HG03095 (cell line): Measurements from ENCODE around the gene KREMEN2.

Experiments used
- ATAC-seq: cut with Tn5 transposase; IDR thresholded peaks from one replicate; pipeline ENCODE4 v1.9.1; 2021; ENCODE audit warnings: moderate library complexity; ENCODE audit not compliant: unreplicated experiment

Gene KREMEN2

DNA sequence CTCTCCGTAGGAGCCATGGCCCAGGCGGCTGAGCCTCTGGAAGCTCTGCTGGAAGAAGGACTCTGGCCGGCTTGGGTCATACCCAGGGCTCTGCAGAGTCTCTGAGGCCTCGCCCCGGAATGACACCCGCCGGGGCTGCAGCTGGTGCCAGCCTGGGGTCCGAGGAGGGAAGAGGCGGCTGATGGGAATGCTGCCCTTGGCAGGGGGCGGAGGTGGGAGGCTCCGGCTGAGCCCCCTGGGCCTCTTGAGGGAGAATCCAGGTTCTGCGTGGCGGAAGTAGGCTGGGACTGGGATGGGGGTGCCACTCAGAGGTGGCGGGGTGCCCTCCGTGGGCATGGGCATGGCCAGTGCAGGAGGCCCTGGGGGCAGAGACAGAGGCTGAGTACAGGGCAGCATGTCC, 12.6 kb downstream of the KREMEN2 start:
- no peak for ATAC-seq

DNA sequence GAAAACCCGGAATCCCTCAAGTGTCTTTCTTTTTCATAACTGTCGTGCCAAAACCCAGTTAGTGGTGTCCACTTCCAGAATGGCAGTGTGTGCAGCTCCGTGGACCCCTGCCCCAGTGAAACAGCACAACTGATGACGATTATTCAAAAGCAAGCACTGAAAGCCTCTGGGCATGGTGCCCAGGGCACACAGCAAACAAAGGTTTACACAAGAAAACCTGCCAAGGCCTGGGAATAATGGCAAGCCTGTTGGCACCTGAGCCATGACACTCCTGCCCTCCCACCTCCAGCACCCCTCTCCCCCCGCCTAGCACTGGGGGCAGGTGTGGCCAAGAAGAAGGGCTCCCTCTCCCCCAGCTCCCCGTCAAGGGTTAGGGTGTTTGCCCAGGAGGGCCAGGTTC, 13.4 kb downstream of the KREMEN2 start:
- no peak for ATAC-seq

DNA sequence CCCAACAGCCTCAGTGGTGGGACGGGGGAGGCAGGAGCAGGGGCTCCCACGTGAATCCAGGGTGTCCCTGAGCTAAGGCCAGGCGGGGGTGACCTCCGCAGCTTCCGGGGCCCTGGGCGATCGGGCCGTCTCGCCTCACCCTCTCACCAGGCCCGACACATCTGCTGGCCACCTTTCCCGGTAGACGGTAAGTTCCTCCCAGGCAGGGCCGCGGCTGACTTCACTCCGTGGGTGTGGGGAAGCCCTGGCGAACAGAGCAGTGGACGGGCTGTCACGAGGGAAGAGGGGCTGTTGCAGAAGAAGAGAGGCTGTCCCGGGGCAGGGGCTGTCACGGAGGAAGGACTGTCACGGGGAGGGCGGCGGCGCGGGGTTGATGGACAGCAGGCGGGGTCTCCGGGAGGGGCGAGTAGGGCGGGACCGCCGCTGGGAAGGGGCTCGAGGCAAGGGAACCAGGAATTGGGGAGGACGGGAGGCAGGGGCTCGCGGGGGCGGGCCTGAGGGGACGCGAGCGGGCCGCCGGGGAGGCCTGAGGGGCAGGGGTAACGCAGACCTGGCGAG, 15.7 kb downstream of the KREMEN2 start:
- no peak for ATAC-seq

DNA sequence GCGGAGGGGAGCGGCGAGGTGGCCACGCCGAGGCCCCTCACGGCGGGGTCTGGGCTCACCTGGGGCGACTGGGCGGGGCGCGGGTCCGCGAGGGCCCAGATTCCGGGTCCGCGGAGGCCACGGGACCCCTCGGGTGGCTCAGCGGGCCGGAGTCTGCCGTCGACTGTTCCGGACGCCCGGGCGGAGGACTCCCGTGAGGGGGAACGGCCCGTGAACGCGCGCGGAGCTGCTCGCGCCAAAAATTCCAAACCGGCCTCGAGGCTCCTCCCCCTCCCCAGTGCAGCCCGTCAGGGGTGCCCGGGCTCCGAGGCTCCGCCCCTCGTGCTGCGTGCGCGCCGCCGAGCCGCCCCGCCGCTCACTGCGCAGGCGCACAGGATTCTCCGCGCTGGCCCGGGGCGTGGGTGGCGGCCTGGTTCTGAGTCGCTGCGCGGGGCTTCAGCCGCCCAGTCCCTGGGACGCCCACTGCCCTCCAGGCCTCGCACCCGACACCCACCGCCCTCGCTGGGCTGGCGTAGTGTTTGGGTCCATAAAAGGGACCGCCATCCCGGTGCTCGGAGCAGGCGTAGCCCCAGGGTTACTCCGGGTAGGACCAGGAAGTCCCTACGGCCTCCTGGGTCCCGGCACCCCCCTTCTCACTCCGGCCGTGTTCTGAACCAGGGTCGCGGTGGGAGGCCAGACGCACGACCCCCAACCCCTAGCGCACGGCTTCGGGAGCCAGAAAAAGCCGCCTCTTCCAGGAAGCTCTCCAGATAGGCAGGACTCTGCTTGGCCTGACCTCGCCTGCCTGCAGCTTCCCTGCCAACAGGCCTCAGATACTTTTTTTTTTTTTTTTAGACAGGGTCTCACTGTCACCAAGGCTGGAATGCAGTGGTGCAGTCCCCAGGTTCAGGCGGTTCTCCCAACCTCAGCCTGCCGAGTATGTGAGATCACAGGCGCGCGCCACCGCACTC, 16.4 kb downstream of the KREMEN2 start, which contains the start of gene PKMYT1:
Gene PKMYT1, minus strand, starts transcription at position 220 of the 950 bp plus-strand sequence. CDS start 789 bp downstream, outside the sequence.
- ATAC-seq = peak; percentile 52

DNA sequence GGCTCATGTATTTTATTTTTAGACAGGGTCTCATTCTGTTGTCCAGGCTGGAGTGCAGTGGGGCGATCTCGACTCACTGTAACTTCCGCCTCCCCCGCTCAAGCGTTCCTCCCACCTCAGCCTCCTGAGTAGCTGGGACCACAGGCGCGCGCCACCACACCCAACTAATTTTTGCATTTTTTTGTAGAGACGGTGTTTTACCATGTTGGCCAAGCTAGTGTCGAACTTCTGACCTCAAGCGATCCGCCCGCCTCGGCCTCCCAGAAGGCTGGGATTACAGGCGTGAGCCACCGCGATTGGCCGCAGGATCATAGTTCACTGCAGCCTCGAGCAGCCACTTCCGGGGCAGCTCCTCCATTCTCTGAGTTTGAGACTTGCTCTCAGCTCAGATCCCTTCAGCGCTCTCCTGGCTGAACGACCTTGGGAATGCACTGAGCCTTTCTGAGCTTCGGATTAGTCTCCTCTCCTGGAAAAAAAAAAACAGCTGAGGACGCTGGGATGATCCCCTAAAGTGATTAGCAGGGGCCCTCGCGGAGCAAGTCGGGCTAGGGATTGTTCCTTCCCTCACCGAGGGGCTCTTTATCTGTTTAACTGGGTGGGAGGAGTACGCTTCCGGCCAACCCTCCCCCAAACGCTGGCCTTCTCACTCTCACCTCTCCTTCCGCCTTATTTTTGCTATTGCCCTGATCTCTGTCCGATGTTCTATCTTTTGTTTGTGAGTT, 17.3 kb downstream of the KREMEN2 start:
- ATAC-seq = no peak

DNA sequence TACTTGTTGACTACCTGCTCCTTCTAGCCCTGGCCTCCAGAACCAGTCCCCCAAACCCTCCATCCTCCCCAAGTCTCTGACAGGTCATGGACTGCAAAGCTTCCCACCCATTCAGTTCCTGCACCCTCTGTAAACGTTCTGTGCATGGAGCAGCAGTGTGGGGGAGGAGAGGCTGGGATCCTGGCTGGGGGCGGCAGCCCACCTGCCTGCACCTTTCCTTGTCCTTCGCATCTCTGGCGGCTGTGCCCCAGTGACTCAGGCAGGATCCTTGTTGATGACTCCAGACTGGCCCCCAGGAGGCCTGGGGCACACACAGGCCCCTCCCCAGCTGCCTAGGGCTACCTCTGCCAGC, 17.8 kb downstream of the KREMEN2 start:
- no peak for ATAC-seq

DNA sequence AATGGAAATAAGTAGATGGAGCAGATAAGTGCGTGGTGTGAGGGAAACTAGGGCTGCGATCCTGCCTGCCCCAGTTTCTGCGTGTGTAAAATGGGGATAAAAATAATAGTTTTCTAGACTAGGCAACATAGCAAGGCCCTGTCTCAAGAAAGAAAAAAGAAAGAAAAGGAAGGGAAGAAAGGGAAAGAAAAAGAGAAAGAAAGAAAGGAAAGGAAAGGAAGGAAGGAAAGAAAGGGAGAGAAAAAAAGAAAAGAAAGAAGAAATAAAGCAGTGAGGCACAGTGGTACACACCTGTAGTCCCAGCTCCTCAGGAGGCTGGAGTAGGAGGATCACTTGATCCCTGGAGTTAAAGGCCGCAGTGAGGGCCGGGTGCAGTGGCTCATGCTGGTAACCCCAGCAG, 18.3 kb downstream of the KREMEN2 start:
- no peak for ATAC-seq

DNA sequence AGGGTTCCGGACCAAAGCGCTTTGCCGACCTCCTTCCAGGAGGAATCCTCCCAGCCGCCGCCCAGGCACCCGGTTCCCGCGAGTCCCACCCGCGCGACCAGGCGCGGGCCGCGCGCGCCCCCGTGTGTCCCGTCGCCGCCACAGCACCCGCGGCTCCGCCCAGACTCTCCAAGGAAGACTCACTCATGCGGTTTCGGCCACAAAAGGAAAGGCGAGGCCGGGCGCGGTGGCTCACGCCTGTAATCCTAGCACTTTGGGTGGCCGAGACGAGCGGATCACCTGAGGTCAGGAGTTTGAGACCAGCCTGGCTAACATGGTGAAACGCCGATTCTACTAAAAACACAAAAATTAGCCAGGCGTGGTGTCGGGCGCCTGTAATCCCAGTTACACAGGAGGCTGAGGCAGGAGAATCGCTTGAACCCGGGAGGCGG, 19.6 kb downstream of the KREMEN2 start:
- ATAC-seq = no peak

DNA sequence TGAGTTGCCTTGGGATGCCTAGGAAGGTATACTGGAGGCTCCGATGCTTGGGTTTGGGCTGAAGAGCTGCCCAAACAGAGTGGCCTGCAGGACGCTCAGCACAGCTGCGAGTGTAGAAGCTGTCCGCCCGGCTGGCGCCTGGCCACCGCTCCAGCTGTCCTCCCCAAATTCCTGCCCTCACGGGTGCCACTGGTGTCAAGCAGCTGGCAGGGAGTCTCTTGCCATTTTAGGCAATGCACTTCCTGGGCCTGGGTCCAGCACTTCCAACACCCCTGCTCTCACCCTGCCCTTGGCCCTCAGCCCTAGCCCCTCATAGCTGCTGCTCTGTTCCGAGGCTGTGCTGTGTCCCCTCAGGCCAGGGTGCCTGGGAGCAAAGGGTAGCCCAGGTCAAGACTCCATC, 21.4 kb downstream of the KREMEN2 start:
- no peak for ATAC-seq

DNA sequence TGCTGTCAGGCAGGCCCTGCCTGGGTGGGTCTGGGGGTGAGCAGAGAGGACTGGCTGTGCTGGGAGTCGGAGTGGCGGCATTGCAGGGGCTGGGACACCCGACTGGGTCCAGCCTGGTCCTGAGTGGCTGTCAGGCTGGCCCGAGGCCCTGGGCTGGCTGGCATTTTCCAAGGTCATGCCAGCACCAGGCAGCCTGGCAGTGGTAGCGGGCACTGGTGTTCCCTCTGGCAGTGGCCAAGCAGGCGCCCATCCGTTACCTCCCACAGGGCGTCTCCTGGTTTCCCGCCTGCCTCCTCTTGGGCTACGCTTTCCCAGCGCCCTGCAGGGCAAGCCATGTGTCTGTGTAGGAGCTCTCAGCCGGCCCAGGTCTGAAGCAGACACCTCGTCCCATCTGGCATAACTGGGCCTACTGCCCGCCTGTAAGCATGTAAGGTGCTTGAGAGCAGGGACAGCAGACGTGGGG, 21.8 kb downstream of the KREMEN2 start:
- ATAC-seq = no peak

DNA sequence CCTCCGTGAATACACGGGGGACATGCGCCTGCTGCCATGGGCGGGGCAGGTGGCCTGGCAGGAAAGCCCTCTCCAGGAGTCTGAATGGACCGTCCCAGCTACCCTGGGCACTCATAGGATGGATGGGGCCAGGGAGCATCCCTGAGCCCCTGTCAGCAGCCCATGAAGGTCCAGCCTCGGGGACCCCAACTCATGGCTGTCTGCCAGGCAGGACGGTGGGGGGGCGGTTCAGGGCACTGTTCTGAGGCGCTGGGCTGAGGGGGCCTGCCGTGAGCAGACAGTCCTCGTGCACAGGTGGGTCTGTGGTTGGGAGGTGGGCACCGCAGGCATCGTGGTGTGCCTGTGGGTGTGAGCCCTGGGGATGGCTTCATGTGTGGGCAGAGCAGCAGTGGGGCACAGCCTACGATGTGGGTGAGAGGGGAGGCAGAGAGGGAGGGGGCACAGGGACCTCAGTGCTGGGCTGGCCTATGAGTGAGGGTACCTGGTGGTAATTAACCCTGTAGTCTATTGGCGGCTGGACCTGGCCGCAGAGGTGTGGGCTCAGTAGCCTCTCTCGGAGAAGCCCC, 22.6 kb downstream of the KREMEN2 start:
- no peak for ATAC-seq

DNA sequence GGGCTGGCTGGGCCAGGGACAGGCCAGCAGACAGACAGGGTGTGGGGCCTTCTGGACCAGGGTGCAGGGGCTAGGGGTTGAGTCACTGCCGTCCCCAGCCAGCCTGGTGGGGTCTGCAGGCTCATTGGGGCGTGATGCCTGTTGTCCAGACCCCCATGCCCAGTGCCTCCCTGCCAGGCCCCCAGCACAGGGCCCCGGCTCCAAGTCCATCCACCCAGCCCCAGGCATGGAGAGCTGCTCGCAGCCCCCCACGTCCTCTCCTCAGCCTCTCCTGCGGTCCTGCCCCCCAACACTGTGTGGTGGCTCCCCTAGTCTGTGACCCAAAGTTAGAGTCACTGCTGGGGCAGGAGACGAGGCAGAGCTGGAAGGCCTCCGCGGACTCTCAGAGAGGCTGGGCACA, 23.2 kb downstream of the KREMEN2 start:
- ATAC-seq = no peak

DNA sequence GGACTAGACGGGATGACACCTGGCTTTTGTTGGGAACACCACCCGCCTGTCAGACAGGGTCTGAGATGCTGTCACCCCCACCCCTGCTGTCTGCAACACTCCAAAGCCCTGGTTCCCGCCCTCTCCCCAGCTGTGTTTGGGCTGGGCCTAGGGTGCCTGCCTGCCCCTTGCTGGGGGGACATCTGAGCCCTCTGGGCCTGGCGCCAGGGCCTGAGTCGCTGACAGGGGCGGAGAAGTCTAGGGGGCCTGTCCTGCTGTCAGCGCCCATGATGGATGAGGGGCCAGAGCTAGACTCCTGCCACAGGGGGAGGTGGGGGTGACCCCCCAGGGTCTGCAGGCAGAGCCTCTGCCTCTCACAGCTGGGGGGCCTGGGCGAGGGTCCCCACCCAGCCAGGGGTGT, 23.8 kb downstream of the KREMEN2 start:
- ATAC-seq = no peak

DNA sequence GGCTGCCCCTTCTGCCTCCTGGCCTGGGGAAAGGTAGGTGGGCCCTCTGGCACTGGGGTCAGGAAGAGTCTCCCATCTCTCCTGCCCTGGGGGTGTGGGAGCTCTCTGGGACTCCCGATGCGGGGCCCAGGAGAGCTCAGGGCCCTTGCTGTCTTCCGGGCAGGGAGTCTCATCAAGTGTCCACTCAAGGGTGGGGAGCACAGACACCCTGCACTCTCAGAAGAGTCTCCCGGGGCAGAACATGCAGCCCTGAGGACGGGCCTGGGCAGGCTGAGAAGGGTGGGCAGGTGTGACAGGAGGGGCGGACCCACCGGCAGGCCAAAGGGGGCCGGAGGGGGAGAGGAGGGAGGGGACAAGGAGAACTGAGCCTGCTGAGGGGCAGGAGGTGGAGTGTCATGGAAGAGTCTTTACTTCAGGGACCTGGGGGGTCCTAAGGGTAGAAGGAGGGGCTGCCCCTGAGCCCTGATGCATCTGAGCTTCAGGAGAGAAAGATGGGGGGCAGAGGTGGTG, 24.6 kb downstream of the KREMEN2 start:
- ATAC-seq = no peak

DNA sequence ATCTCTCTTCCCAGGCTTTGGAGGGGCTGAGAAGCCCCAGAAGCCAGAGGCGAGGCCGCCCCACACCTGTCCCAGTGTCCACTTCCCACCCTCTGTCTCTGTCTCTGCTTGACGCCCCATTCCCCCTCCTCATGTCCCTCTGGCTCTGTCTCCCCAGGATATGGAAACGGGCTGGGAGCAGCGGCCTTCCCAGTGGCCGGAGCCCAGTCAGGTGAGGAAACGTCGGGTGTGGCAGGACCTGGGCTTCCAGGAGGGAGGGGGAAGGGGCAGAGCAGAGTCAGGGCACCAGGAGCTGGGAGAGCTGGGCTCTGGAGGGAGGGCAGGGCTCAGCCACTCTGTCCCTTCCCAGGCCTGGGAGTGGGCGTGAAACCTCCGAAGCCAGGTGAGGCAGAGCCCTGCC, 26.8 kb downstream of the KREMEN2 start:
- ATAC-seq = no peak

DNA sequence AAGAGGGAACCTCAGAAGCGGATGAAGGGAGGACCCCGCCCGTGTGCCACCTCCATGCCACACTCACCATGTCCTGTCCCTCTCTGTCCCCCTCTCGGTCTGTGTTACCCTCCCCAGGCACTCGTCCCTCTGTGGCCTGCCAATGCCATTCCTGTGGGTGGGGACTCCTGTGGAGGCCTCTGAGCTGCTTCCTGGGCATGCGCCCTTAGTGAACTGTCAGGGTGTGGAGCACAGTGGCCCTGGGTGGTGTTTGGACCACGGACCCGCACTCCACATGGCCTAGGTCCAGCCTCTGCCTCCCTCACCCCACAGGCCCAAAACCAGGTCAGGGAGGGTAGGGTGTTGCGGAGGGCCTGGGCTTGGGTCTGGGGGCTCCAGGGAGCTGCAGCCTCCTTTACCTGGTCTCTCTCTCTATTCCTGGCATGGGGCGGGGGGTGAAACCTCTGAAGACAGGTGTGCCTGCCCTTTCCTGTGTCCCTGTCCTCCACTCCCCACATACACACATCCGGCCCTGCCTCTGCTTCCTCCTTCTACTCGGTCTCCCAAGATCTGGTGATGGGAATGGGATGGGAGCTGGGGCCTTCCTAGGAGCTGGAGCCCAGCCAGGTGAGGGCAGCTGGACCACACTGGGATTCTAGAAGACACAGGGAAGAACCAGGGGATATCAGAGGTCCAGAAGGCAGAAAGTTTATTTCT, 27.6 kb downstream of the KREMEN2 start:
- ATAC-seq = no peak

DNA sequence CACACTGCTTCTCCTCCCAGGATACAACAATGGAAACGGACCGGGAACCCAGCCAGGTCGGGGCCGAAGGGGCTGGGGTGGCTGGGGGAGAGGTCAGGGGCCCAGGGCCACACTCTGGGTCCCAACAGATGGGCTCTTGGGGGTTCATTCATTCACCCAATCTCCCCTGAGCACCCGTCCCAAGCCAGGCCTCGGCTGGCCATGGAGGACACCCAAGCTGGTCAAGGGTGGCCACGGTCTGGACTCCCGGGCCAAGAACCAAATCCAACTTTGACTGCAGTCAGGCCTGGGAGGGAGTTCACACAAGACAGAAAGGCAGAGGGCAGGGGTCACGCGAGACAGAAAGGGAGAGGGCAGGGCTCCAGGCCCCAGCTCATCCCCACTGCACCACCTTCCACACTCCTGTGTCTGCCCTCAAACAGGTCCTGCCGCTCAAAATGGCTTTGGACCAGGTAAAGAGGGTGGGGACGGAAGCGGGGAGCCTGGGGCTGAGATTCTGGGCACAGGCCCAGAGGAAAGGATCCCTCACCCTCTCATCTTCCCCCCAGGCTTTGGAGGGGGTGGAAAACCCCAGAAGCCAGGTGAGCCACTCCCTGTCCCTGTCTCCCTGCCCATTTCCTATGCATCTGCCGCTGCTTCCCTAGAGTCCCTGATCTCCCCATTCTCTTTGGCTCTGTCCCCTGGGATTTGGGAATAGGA, 28.5 kb downstream of the KREMEN2 start:
- ATAC-seq = no peak

DNA sequence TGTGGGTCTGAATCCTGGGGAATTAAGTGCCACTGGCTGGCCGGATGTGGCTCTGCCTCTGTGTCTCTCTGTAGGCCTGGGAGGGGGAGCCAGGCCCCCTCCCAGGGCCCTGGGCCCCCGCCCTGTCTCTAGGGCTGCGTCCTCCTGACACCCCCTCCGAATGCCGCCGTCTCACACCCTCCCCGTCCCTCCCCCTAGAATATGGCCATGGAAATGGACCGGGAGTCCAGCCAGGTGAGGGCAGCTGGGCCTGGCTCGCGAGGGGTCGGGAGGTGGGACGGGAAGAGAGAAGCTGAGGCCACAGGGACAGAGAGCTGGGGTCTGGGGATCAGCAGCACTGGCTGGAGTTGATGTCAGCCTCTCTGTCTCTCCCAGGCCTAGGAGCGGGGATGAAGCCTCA, 32.2 kb downstream of the KREMEN2 start:
- ATAC-seq = no peak

DNA sequence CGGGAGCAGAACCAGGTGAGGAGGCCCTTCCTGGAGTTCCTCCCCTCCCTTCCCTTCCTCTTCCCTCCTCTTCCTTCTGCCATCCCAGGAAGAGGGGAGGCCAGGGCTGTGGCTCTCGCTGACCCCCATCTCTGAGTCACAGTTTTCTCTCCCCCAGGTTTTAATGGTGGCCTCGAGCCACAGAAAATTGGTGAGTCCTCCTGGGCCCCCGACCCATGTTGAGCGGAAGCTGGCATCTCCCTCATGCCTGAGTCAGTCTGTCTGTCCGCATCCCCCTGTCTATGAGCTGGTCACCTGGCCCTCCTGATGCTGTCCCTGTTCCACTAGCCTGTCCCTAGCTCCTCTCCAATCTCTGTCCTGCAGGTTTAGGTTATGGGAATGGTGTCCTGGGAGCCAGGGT, 35.9 kb downstream of the KREMEN2 start:
- no peak for ATAC-seq

DNA sequence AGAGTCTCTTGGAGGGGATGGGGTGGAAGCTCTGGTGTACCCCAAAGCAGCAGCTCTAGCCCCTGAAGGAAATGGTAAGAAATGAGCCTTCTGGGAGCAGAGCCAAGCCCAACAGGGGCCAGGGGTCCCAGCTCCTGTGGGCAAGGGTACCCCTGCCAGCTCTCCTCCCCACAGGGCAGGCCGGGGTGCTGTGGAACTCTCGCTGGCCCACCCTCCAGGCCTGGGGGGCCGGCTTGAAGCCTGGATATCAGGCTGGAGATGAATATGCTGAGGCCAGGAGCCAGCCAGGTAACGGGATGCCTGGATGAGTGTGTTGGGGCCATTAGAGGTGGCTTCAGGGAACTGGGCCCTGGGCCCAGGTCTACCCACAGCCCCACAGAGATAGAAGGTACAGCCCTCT, 36.5 kb downstream of the KREMEN2 start:
- ATAC-seq = no peak
